22Rv1 (cell line): ENCODE measurements around the gene CMIP.

Experiments
- ZFX ChIP-seq: fragments of 450-650 bp; IDR thresholded peaks from 2 replicates; pipeline ENCODE4 v1.6.1; 2017; ENCODE audit warnings: antibody characterized with exemption, borderline replicate concordance
- TF ChIP-seq, protein P1 (sequence below): fragments of 450-650 bp; IDR thresholded peaks from 2 replicates; pipeline ENCODE4 v1.5.1; 2017; ENCODE audit warnings: mild to moderate bottlenecking

DNA sequence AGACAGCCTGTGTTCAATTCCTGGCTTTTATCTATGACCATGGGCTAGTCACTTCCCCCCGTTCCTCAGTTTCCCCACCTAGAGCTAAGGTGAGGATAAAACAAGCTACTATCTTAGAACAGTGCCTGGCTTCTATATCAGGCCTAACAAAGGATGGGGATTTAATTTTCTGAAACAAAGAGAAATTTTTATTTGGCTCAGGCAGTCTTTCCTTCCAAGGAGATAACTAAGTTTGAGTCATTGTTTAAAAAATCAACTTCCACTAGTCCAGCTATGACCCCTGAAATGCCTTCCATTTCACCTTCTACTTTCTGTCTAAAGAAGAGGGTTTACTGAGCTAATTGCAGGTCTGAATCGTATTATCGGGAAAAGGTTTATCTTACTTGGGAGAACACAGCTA is 99.0 kb downstream of the CMIP start:
- TF ChIP-seq, protein P1, sequence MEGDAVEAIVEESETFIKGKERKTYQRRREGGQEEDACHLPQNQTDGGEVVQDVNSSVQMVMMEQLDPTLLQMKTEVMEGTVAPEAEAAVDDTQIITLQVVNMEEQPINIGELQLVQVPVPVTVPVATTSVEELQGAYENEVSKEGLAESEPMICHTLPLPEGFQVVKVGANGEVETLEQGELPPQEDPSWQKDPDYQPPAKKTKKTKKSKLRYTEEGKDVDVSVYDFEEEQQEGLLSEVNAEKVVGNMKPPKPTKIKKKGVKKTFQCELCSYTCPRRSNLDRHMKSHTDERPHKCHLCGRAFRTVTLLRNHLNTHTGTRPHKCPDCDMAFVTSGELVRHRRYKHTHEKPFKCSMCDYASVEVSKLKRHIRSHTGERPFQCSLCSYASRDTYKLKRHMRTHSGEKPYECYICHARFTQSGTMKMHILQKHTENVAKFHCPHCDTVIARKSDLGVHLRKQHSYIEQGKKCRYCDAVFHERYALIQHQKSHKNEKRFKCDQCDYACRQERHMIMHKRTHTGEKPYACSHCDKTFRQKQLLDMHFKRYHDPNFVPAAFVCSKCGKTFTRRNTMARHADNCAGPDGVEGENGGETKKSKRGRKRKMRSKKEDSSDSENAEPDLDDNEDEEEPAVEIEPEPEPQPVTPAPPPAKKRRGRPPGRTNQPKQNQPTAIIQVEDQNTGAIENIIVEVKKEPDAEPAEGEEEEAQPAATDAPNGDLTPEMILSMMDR = no peak
- no peak for TF ChIP-seq ZFX
